LHCN-M2 (cell line): ENCODE data around the gene ABHD17A. TPM values are rescaled to one million over a fixed set of nuclear protein-coding genes. Genes with fewer than 3 reads are reported as not detected.

Experiments used
- DNase-seq: peaks from one replicate; pipeline ENCODE4 v3.0.0-alpha.2; 2012; ENCODE audit warnings: low read depth
- total RNA-seq: library from RNA; depleted of rRNA; stranded (reverse); fragments of >200 nt; gene quantifications from 2 replicates; pipeline ENCODE4 v1.2.3, GENCODE V29; 2014; rRNA removed

ABHD17A gene
- total RNA-seq, 1 experiment from 2014 or later = 118 TPM

- no peak for DNase-seq
Observed at GRCh38 chr19:1839658-1840540, 45.4 kb downstream of the ABHD17A start.

- no peak for DNase-seq
Observed at GRCh38 chr19:1837625-1838105, 47.6 kb downstream of the ABHD17A start.

GRCh38 chr19:1837222-1837565 is 48.1 kb downstream of the ABHD17A start:
- DNase-seq = no peak

- no peak for DNase-seq
Observed at GRCh38 chr19:1836458-1837221, 48.7 kb downstream of the ABHD17A start.

- DNase-seq = no peak
Observed at GRCh38 chr19:1833540-1833939, 51.8 kb downstream of the ABHD17A start.

- no peak for DNase-seq
Observed at GRCh38 chr19:1832046-1832663, 53.1 kb downstream of the ABHD17A start.

GRCh38 chr19:1830978-1831377 is 54.3 kb downstream of the ABHD17A start:
- no peak for DNase-seq

- DNase-seq = no peak
Observed at GRCh38 chr19:1830568-1830967, 54.7 kb downstream of the ABHD17A start.

- DNase-seq = no peak
Observed at GRCh38 chr19:1829958-1830357, 55.3 kb downstream of the ABHD17A start.

GRCh38 chr19:1828279-1829238 is 56.7 kb downstream of the ABHD17A start:
- no peak for DNase-seq

GRCh38 chr19:1827566-1828278 is 57.6 kb downstream of the ABHD17A start:
- no peak for DNase-seq

Other genes starting within 250 kb of the ABHD17A start
- 150 and 183 TPM in 2 replicates for gene TCF3, start 232.9 kb downstream of the ABHD17A start, total RNA-seq
- 0.06 TPM in 1 of 2 replicates, not detected in the other for gene ONECUT3, start 132.0 kb downstream of the ABHD17A start, total RNA-seq
- gene ATP8B3, start 73.2 kb downstream of the ABHD17A start, total RNA-seq = 4.9 and 6.5 TPM in 2 replicates
- 8.7 and 9.0 TPM in 2 replicates for gene REXO1, start 37.0 kb downstream of the ABHD17A start, total RNA-seq
- 9.4 and 13.6 TPM in 2 replicates for gene KLF16, start 21.9 kb downstream of the ABHD17A start, total RNA-seq
- gene ADAT3, start 19.9 kb upstream of the ABHD17A start, total RNA-seq = 6.0 and 7.6 TPM in 2 replicates
- gene SCAMP4, start 19.9 kb upstream of the ABHD17A start, total RNA-seq = 105 and 147 TPM in 2 replicates
- 96.0 and 103 TPM in 2 replicates for gene CSNK1G2, start 55.7 kb upstream of the ABHD17A start, total RNA-seq
- 69.4 and 76.1 TPM in 2 replicates for gene BTBD2, start 130.2 kb upstream of the ABHD17A start, total RNA-seq
- gene MKNK2, start 165.7 kb upstream of the ABHD17A start, total RNA-seq = 44.0 and 49.5 TPM in 2 replicates
- 26.5 and 33.9 TPM in 2 replicates for gene MOB3A, start 210.8 kb upstream of the ABHD17A start, total RNA-seq
- gene IZUMO4, start 211.4 kb upstream of the ABHD17A start, total RNA-seq = 0.83 and 1.2 TPM in 2 replicates